ENCODE results near the gene ACTR3C. TPM values are rescaled to one million over a fixed set of nuclear protein-coding genes. Genes with fewer than 3 reads are reported as not detected.
A peak's percentile ranks its signal among the peaks of the same experiment; 100 is the strongest.
"Not testable (repeated sequence)": the region's sequence is repeated elsewhere in the genome, so short reads cannot be mapped to it uniquely, and the experiment has no call there.

The ACTR3C gene
- total RNA-seq, 1 donor from 2014 or later: 7.9 TPM

DNA sequence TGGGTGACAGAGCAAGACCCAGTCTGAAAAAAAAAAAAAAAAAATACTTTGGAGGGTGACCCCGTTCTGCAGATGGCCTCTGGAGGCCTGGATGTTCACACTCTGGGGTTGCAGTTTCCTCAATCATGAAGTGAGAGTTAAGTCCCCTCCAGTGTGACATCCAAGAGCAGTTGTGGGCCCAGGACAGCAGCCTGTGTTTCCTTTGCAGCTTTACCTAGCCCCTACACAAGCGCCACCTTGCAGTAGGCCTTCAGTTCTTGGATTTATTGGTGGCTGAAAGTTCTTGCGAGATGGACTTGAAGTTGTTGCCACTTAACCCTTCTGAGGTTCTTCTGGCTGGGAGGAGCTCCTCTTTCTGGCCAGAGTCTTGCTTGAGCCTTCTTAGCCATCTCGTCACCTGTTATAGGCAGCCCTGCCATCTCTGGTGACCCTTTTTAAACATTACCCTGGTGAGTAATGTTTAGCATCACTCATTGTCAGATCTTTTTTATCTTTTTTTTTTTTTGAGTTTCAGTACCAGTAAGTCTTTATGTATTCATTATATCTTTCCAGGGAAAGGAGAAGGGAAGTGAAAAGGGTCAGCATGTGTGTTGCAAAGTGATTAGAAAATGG is 3.4 kb upstream of the ACTR3C start:
- peaks cover 32% of the 10 kb centered on the region for H3K4me1 Mint-ChIP-seq (ENCODE audit: low read depth)
- H3K27me3 Mint-ChIP-seq (ENCODE audit: low read depth): no peaks in the 10 kb centered on the region
- no peak for DNase-seq (ENCODE audit: low spot score)
- peak overlapping the region; percentile 14 for H3K27ac Mint-ChIP-seq
- no peak overlapping the region for H3K4me3 Mint-ChIP-seq (ENCODE audit: low read depth)
- H3K36me3 Mint-ChIP-seq (ENCODE audit: low read depth): peaks cover 59% of the 10 kb centered on the region
- H3K9me3 Mint-ChIP-seq: no peaks in the 10 kb centered on the region
- intact Hi-C loops (cut with micrococcal nuclease): no loop called here

DNA sequence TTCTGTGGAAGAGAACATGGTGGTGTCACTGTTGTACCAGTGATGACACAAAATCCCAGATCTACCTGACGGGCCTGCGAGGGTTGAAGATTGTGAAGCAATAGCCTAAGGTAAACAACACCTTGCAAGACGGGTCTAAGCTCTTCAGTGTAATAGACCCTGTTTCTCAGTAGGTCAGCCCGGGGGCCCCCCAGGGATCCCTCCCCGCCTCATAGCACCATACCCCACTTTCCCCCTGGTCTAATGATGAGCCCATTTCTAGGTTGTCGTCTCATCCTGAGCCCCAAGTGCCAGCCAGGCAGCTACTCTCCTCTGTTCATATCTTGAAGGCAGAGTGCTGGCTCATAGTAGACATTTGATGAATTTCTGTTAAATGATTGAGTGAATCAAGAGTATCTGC is 2.6 kb upstream of the ACTR3C start:
- H3K4me3 Mint-ChIP-seq (ENCODE audit: low read depth): no peak overlapping the region
- H3K36me3 Mint-ChIP-seq (ENCODE audit: low read depth): peaks cover 59% of the 10 kb centered on the region
- H3K9me3 Mint-ChIP-seq: no peaks in the 10 kb centered on the region
- no peak overlapping the region for H3K27ac Mint-ChIP-seq
- DNase-seq (ENCODE audit: low spot score): no peak
- H3K27me3 Mint-ChIP-seq (ENCODE audit: low read depth): no peaks in the 10 kb centered on the region
- H3K4me1 Mint-ChIP-seq (ENCODE audit: low read depth): peaks cover 38% of the 10 kb centered on the region
- intact Hi-C loops (cut with micrococcal nuclease): no loop called here

DNA sequence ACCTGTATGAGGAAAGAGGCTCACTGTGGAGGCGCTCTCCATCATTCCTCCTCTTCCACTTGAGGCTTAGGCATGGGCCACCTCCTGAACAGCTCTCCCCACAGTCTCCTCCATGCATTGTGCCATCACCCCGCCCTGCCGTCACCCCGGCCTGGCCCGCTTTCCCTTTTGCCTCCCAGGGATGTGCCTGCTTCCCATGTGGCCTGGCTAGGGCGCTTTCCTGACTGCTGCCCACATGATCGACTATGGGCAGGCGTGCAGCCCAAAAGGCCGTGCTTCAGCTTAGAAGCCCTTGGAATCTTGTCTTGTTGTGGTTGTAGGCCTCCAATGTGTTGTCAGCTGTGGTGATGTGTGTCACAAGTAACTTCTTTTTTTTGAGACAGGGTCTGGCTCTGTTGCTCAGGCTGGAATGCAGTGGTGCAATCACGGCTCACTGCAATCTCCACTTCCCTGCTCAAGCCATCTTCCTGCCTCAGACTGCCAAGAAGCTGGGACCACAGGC is 1.8 kb upstream of the ACTR3C start:
- intact Hi-C loops (cut with micrococcal nuclease): no loop called here
- Mint-ChIP-seq H3K36me3 (ENCODE audit: low read depth) (peaks cover 59% of the 10 kb centered on the region), H3K4me3 (ENCODE audit: low read depth) (peak overlapping the region; percentile 97), H3K27me3 (ENCODE audit: low read depth) (no peaks in the 10 kb centered on the region), H3K27ac (peak overlapping the region; percentile 99), H3K9me3 (no peaks in the 10 kb centered on the region), H3K4me1 (ENCODE audit: low read depth) (peaks cover 43% of the 10 kb centered on the region)
- no peak for DNase-seq (ENCODE audit: low spot score)

DNA sequence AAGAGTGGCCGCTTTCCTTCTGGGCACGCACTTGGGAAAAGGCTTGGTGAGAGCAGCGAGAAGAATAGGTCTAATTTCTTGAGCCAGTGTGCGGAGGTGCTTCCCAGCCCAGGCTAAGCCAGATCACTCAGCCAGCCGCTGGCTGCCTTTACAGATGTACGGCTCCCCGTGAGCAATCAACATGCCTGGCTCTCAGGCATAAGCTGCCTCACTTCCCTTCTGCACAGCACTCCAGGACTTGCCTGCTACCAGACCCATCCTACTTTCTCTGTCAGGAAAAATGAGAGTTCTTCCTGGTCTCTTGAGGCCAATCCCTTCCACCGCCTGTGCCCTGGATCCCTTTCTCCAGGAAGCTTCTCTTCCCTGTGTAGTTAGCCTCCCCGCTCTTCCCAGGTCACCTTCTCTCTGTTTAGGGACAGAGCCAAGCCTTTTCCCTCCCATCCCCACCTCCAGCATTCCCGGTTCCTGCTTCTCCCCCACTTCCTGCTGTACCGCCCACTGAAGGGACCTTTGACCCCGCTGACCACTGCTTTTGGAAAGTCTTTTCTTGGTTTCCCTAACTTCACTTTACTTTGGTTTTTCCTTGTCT is 1.1 kb upstream of the ACTR3C start:
- H3K4me1 Mint-ChIP-seq (ENCODE audit: low read depth): peaks cover 47% of the 10 kb centered on the region
- no peaks in the 10 kb centered on the region for H3K9me3 Mint-ChIP-seq

DNA sequence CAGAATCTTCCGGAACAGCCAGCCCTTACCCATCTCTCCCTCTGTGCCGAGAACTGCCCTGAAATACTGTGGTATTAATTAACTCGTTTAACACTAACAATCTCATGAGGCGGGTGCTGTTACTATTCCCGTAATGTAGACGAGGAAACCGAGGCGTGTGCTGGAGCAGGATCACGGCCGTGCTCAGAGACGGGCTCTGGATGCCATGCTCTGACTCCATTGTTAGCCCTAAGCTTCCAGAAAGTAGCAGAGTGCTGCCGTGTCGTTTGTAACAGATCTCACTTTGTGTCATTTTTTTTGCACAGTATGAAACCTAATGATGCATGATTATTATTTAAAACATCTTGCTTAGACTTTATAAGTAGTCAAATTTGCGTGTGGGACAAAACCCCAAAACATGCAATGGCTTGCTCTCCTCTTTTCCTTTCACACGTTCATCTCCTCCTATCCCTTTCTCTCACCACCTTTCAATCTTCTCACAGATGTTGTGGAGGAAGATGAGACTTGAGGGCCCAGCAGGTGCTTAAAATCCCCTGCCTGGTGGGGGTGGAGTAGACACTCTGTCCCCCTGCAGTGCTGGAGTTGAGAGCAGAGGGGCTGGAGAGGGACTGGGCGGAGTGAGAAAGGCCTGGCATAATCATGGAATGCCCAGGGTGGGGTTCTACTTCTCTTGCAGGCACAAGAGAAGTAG is 482 bp upstream of the ACTR3C start:
- DNase-seq (ENCODE audit: low spot score): no peak
- peaks cover 62% of the 10 kb centered on the region for H3K36me3 Mint-ChIP-seq (ENCODE audit: low read depth)

More for the DNA sequence above, 1.1 kb upstream of the ACTR3C start:
- Mint-ChIP-seq H3K27me3 (ENCODE audit: low read depth) (no peaks in the 10 kb centered on the region), H3K27ac (peak overlapping the region; percentile 99), H3K36me3 (ENCODE audit: low read depth) (peaks cover 66% of the 10 kb centered on the region), H3K4me3 (ENCODE audit: low read depth) (peak overlapping the region; percentile 97)
- DNase-seq (ENCODE audit: low spot score): no peak
- intact Hi-C loops (cut with micrococcal nuclease): loop anchor here (5.0 kb wide), 3 partner anchors 33 to 408 kb away; no protein-coding TSS in a partner anchor

DNA sequence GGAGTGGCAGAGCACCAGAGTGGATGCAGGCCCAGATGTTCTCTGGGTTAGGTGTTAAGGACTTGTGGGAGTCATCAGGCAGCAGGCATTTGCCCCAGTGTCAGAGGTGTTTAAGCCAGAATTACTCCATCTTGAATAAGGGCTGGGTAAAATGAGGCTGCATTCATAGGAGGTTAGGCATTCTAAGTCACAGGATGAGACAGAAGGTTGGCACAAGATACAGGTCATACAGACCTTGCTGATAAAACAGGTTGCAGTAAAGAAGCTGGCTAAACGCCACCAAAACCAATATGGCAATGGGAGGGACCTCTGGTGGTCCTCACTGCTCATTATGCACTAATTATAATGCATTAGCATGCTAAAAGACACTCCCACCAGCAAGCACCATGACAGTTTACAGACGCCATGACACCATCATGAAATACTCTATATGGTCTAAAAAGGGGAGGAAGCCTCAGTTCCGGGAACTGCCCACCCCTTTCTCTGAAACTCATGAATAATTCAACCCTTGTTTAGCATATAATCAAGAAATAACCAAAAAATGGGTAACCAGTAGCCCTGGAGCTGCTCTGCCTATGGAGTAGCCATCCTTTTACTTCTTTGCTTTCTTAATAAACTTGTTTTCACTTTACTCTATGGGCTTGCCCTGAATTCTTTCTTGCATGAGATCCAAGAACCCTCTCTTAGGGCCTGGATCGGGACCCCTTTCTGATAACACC is 1.1 kb downstream of the ACTR3C start:
- Mint-ChIP-seq H3K4me1 (ENCODE audit: low read depth) (peaks cover 47% of the 10 kb centered on the region), H3K9me3 (no peaks in the 10 kb centered on the region), H3K4me3 (ENCODE audit: low read depth) (peak overlapping the region; percentile 92), H3K27ac (peak overlapping the region; percentile 98), H3K27me3 (ENCODE audit: low read depth) (no peaks in the 10 kb centered on the region), H3K36me3 (ENCODE audit: low read depth) (peaks cover 54% of the 10 kb centered on the region)
- intact Hi-C loops (cut with micrococcal nuclease): loop anchor here (2.0 to 5.0 kb wide), 6 partner anchors 35 to 410 kb away; partner anchors contain the start of gene REPIN1
- DNase-seq (ENCODE audit: low spot score): peak; percentile 67

More for the DNA sequence above, 482 bp upstream of the ACTR3C start:
- Mint-ChIP-seq H3K27ac (peak overlapping the region; percentile 99), H3K27me3 (ENCODE audit: low read depth) (no peaks in the 10 kb centered on the region), H3K9me3 (no peaks in the 10 kb centered on the region), H3K4me1 (ENCODE audit: low read depth) (peaks cover 47% of the 10 kb centered on the region), H3K4me3 (ENCODE audit: low read depth) (peak overlapping the region; percentile 97)
- intact Hi-C loops (cut with micrococcal nuclease): loop anchor here (1.0 to 5.0 kb wide), 7 partner anchors 33 to 451 kb away; partner anchors contain the start of genes ATP6V0E2 and REPIN1

DNA sequence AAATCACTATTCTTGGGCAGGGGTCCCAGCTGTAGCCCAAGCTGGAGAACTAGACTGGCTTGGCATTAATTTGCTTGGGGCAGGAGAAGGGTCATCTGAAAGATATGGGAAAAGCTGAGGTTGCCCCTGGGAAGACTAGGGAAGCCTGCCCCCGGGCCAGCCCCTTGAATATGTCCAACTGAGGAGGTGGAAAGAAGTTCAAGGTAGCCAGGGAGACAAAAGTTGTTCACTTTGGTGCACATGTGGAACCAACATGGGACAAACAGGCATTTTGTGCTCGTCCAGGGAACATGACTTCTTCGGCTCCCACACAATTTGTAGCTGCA is 1.6 kb downstream of the ACTR3C start:
- H3K36me3 Mint-ChIP-seq (ENCODE audit: low read depth): peaks cover 49% of the 10 kb centered on the region
- DNase-seq (ENCODE audit: low spot score): no peak

DNA sequence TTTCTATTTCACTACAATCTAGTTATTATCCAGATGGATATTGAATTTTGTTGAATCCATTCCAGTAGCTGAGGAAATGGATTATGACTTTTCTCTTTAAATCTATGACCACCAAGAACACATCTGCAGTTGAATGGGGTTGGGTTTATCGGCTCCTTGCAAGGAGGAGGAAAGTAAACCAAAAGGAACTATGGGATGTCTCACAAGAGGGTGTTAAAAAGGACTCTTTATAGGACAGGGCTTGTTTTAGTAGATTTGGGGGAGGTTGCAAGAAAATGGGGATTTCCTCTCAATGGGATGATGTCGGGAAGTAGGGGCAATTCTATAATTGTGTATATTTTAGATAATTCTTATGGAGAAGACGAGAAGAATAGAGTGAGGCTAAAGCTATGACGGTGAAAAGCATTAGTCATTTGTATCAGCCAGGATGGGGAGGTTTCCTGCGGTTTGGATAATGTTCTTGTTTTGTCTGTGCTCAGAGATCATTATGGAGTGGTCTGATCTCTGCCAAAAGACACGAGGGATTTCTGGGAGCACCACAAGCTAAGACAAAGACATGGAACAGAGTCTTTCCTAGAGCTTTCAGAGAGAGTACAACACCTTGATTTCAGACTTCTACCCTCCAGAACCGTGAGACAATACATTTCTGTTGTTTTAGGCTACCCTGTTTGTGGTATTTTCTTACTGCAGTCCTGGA is 5.4 kb downstream of the ACTR3C start:
- Mint-ChIP-seq H3K36me3 (ENCODE audit: low read depth) (peaks cover 23% of the 10 kb centered on the region), H3K9me3 (no peaks in the 10 kb centered on the region), H3K27me3 (ENCODE audit: low read depth) (no peaks in the 10 kb centered on the region), H3K4me1 (ENCODE audit: low read depth) (peaks cover 26% of the 10 kb centered on the region), H3K27ac (no peak overlapping the region), H3K4me3 (ENCODE audit: low read depth) (no peak overlapping the region)
- no peak for DNase-seq (ENCODE audit: low spot score)
- intact Hi-C loops (cut with micrococcal nuclease): no loop called here

More for the DNA sequence above, 1.6 kb downstream of the ACTR3C start:
- Mint-ChIP-seq H3K4me1 (ENCODE audit: low read depth) (peaks cover 44% of the 10 kb centered on the region), H3K9me3 (no peaks in the 10 kb centered on the region), H3K27ac (peak overlapping the region; percentile 98), H3K4me3 (ENCODE audit: low read depth) (peak overlapping the region; percentile 92), H3K27me3 (ENCODE audit: low read depth) (no peaks in the 10 kb centered on the region)
- intact Hi-C loops (cut with micrococcal nuclease): loop anchor here (1.0 to 5.0 kb wide), 8 partner anchors 36 to 483 kb away; partner anchors contain the start of genes REPIN1 and ZNF862

DNA sequence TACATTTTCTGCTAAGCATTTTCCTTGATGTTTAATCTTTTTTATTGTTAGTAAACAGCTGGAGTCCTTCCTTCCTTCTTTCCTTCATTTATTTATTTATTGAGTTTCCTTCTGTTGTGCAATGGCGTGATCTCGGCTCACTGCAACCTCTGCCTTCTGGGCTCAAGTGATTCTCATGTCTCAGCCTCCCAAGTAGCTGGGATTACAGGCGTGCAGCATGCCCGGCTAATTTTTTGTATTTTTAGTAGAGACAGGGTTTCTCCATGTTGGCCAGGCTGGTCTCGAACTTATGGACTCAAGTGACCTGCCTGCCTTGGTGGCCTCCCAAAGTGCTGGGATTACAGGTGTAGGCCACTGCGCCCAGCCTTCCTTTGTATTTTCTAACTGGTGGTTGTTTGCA is 6.4 kb downstream of the ACTR3C start:
- H3K27ac Mint-ChIP-seq; DNase-seq (ENCODE audit: low spot score); H3K9me3 Mint-ChIP-seq; H3K4me3 Mint-ChIP-seq (ENCODE audit: low read depth); H3K27me3 Mint-ChIP-seq (ENCODE audit: low read depth); intact Hi-C loops (cut with micrococcal nuclease): not testable (repeated sequence)
- Mint-ChIP-seq H3K36me3 (ENCODE audit: low read depth) (peaks cover 18% of the 10 kb centered on the region), H3K4me1 (ENCODE audit: low read depth) (peaks cover 17% of the 10 kb centered on the region)

DNA sequence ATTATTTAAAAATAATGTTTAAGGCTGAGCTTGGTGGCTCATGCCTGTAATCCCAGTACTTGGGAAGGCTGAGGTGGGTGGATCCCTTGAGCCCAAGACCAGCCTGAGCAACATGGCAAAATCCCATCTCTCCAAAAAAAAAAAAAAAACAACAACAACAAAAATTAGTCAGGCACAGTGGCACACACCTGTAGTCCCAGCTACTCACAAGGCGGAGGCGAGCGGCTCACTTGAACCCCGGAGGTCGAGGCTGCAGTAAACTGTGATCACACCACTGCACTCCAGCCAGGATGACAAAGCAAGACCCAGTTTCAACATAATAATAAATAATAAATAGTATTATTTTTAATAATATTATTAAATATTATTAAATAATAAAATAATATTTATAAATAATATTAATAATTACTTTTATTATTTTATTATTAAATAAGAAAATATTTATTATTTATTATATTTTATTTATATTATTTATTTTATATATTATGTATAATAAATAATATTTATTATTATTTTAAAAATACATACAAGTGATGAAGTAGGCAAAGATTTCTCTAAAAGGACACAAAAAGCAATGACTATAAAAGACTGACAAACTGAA is 8.6 kb downstream of the ACTR3C start:
- no peak for DNase-seq (ENCODE audit: low spot score)
- Mint-ChIP-seq H3K36me3 (ENCODE audit: low read depth) (peaks cover 8% of the 10 kb centered on the region), H3K27me3 (ENCODE audit: low read depth) (no peaks in the 10 kb centered on the region), H3K4me3 (ENCODE audit: low read depth) (no peak overlapping the region), H3K4me1 (ENCODE audit: low read depth) (no peaks in the 10 kb centered on the region), H3K9me3 (no peaks in the 10 kb centered on the region), H3K27ac (no peak overlapping the region)
- intact Hi-C loops (cut with micrococcal nuclease): no loop called here

DNA sequence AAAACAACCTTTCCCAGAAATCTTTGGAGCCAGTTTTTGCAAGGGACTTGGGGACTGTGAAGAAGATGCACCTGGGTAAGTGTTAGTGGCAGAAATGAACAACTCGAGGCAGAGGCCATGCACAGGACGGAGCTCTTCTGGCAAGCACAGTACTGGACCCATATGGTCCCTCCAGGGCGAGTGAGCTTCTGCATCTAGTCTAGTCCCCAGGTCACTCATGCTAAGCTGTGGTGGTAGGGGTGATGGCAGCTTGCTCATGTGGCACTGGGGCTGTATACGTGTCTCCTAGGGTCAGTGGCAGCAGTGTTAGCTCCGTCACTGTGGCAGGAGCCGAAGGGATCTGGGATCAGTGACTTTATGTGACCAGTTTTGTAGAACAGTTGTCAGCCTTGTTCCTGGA is 9.5 kb downstream of the ACTR3C start:
- peaks cover 6% of the 10 kb centered on the region for H3K36me3 Mint-ChIP-seq (ENCODE audit: low read depth)
- intact Hi-C loops (cut with micrococcal nuclease): loop anchor here (1.0 kb wide), 1 partner anchor 14 kb away; no protein-coding TSS in a partner anchor
- H3K27ac Mint-ChIP-seq: no peak overlapping the region
- no peak for DNase-seq (ENCODE audit: low spot score)
- H3K9me3 Mint-ChIP-seq: no peaks in the 10 kb centered on the region
- H3K4me3 Mint-ChIP-seq (ENCODE audit: low read depth): no peak overlapping the region
- no peaks in the 10 kb centered on the region for H3K27me3 Mint-ChIP-seq (ENCODE audit: low read depth)
- H3K4me1 Mint-ChIP-seq (ENCODE audit: low read depth): no peaks in the 10 kb centered on the region
